HepG2 (cell line): ENCODE measurements around the gene RASA3. TPM values are rescaled to one million over a fixed set of nuclear protein-coding genes. Genes with fewer than 3 reads are reported as not detected.

ENCODE experiments used
- FOSL2 ChIP-seq: sonication (generic); formaldehyde crosslinking; IDR thresholded peaks from 2 replicates; pipeline ENCODE4 v1.4.0; 2020; ENCODE audit warnings: missing genetic modification reagents
- HOXA7 ChIP-seq: sonication (generic); formaldehyde crosslinking; IDR thresholded peaks from 2 replicates; pipeline ENCODE4 v1.8.1; 2022; ENCODE audit warnings: mild to moderate bottlenecking, missing genetic modification reagents, moderate library complexity
- MXD1 ChIP-seq: sonication (generic); formaldehyde crosslinking; IDR thresholded peaks from 2 replicates; pipeline ENCODE4 v1.4.0; 2020; ENCODE audit warnings: mild to moderate bottlenecking, missing genetic modification reagents
- TGIF2 ChIP-seq: IDR thresholded peaks from 2 replicates; pipeline ENCODE4 v1.6.1; 2016; ENCODE audit warnings: control low read depth, missing compliant biosample characterization
- THAP11 ChIP-seq: IDR thresholded peaks from 2 replicates; pipeline ENCODE4 v1.6.1; 2016; ENCODE audit warnings: missing biosample characterization, missing genetic modification reagents
- TP53 ChIP-seq: sonication (generic); formaldehyde crosslinking; conservative IDR thresholded peaks from 2 replicates; pipeline ENCODE4 v1.4.0; 2020; ENCODE audit warnings: missing genetic modification reagents
- XRCC5 ChIP-seq: fragments of 200-400 bp; formaldehyde crosslinking; optimal IDR thresholded peaks from 2 replicates; pipeline ENCODE3; 2017; ENCODE audit warnings: mild to moderate bottlenecking, low read length
- ZBTB20 ChIP-seq: sonication (generic); formaldehyde crosslinking; IDR thresholded peaks from 2 replicates; pipeline ENCODE4 v1.8.1; 2023; ENCODE audit warnings: missing genetic modification reagents, low read depth, mild to moderate bottlenecking, borderline replicate concordance
- ZBTB8A ChIP-seq: sonication (generic); formaldehyde crosslinking; IDR thresholded peaks from 2 replicates; pipeline ENCODE4 v1.4.0; 2020; ENCODE audit warnings: mild to moderate bottlenecking, low read depth, missing genetic modification reagents, borderline replicate concordance
- ZNF136 ChIP-seq: sonication (generic); formaldehyde crosslinking; IDR thresholded peaks from 2 replicates; pipeline ENCODE4 v1.8.1; 2022; ENCODE audit warnings: low read depth, mild to moderate bottlenecking, moderate library complexity, missing genetic modification reagents
- ZNF574 ChIP-seq: sonication (generic); formaldehyde crosslinking; IDR thresholded peaks from 2 replicates; pipeline ENCODE4 v1.4.0; 2020; ENCODE audit warnings: missing genetic modification reagents
- polyA plus RNA-seq, 8 experiments: library from polyadenylated mRNA; depleted of rRNA in 3 of 8; stranded (reverse) in 7 of 8; unstranded in 1 of 8; fragments of >200 nt; fragmentation: Illumina TruSeq in 4 of 8; extraction: Trizol in 4 of 8; gene quantifications; 2 replicates each; pipeline versions ENCODE4 v1.2.1 to v1.2.3, GENCODE V29; 2011 to 2016; ENCODE audit warnings: low read depth in 4 of 8, missing spikeins in 1 of 8, mixed read lengths in 1 of 8; ENCODE audit not compliant: insufficient read depth in 1 of 8
- total RNA-seq, 5 experiments: library from RNA; depleted of rRNA; stranded (reverse); fragments of >200 nt; fragmentation: Illumina TruSeq; extraction: Trizol; gene quantifications; 2 replicates each; pipeline ENCODE4 v1.2.3, GENCODE V29; 2016; ENCODE audit warnings: low read depth in 1 of 5
- TF ChIP-seq, protein P1 (sequence below): IDR thresholded peaks from 2 replicates; pipeline ENCODE4 v1.6.1; 2016; ENCODE audit warnings: missing compliant biosample characterization, missing genetic modification reagents, borderline replicate concordance

The RASA3 gene
- total and polyA plus RNA-seq, 2 of the 13 experiments (the other 11 are each of a cell fraction or from before 2014, with no cell fraction given): 0.05 TPM; not detected in 1

- TF ChIP-seq, protein P1, sequence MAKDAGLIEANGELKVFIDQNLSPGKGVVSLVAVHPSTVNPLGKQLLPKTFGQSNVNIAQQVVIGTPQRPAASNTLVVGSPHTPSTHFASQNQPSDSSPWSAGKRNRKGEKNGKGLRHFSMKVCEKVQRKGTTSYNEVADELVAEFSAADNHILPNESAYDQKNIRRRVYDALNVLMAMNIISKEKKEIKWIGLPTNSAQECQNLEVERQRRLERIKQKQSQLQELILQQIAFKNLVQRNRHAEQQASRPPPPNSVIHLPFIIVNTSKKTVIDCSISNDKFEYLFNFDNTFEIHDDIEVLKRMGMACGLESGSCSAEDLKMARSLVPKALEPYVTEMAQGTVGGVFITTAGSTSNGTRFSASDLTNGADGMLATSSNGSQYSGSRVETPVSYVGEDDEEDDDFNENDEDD (CRISPR knock-in tag): no peak
- TF ChIP-seq ZBTB8A (CRISPR knock-in tag) (no peak), ZNF574 (CRISPR knock-in tag) (no peak), XRCC5 (no peak), ZNF136 (CRISPR knock-in tag) (no peak), ZBTB20 (CRISPR knock-in tag) (no peak), MXD1 (CRISPR knock-in tag) (no peak), FOSL2 (no peak), TGIF2 (CRISPR knock-in tag) (no peak), HOXA7 (CRISPR knock-in tag) (no peak), THAP11 (CRISPR knock-in tag) (no peak), TP53 (CRISPR knock-in tag) (no peak)
Measured at GRCh38 chr13:114145722-114146121, 13.3 kb upstream of the RASA3 start (continued).
